HG03575 (cell line): Measurements from ENCODE around the gene AFAP1.
"Not testable (repeated sequence)": the region's sequence is repeated elsewhere in the genome, so short reads cannot be mapped to it uniquely, and the experiment has no call there.

Experiments
- ATAC-seq: cut with Tn5 transposase; IDR thresholded peaks from one replicate; pipeline ENCODE4 v1.9.1; 2021; ENCODE audit not compliant: unreplicated experiment, insufficient number of reproducible peaks, low FRiP score; ENCODE audit errors: extremely low read depth

The AFAP1 gene

DNA sequence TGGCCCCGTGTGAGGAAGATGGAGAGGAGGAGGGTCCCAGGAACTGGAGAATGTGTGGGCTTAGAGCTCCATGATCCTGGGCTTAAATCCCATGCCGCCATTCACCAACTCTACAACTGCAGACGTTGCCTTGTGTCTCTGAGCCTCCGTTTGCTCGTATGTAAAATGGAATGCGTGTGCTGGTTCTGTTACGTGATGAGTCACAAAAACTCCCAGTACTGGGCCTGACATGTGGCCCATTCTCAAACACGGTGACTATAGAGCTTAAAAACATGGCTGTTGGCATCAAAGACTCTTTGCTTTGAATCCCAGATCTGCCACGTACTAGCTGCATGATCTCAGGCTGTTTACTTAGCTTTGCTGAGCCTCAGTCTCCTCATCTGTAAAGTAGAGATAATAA is 13.0 kb upstream of the AFAP1 start:
- ATAC-seq: no peak

DNA sequence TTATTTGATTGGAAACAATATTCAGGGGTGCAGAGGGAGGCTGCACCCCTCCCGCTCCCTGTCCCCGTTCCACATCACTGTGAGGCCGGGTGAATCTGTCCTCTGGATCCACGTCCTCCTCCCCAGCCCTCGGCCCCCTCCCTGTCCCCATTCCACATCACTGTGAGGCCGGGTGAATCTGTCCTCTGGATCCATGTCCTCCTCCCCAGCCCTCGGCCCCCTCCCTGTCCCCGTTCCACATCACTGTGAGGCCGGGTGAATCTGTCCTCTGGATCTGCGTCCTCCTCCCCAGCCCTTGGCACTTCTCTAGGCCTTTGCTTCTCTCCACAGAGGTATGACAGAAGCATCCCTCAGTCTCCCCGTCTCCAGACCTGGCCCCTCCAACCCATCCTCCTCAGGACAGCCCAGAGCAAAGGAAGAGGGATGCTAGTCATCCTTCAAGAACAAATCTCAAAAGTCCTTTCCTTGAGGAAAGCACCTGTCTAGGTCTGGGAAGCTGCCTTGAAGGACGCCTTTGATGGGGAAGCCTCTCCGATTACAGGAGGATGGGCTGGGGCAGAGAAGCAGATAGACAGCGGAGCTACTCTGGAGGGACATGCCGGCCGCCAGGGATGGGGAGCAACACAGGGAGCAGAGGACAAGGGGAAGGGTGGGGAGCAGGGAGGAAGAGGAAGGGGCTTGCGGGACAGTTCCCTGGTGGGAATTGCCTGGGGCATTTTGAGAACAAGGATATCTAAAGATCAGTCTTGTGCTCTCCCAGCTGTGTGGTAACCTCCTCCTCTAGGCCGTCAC is 10.8 kb upstream of the AFAP1 start:
- ATAC-seq: no peak

DNA sequence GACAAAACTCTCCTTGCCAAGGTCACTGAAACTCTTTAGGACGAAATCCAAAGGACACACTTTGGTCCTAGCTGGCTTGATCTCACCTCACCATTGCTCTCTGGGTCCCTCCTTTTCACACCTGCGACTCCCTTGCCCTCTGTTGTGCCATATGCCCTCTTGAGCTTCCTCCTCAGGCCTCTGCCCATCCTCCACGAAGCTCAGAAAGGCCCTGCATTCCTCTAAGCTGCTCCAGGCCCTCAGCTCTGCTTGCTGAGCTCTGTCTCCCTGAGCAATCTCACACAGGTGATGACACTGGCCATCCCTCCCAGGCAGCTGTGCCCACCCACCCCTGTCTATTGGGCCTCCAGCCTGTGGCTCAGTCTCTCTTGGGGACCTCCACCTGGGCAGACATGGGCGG is 10.1 kb upstream of the AFAP1 start:
- ATAC-seq: no peak

DNA sequence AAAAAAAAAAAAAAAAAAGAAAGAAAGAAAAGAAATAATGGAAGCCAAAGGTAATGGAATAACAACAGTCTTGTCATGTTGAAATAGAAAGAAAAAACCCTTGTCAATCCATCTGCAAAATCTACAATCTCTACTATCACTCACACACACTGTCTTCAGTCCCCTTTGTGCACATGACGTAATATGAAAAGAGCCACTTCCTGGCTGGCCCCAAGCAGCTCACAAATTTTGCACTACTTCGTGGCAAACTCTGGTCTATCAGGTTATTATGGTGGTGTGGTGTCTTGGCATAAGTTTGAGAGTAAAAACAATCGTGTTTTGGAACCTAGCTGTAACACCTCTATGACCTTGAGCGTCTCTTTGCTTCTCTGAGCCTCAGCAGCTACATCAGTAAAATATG is 8.3 kb upstream of the AFAP1 start:
- no peak for ATAC-seq

DNA sequence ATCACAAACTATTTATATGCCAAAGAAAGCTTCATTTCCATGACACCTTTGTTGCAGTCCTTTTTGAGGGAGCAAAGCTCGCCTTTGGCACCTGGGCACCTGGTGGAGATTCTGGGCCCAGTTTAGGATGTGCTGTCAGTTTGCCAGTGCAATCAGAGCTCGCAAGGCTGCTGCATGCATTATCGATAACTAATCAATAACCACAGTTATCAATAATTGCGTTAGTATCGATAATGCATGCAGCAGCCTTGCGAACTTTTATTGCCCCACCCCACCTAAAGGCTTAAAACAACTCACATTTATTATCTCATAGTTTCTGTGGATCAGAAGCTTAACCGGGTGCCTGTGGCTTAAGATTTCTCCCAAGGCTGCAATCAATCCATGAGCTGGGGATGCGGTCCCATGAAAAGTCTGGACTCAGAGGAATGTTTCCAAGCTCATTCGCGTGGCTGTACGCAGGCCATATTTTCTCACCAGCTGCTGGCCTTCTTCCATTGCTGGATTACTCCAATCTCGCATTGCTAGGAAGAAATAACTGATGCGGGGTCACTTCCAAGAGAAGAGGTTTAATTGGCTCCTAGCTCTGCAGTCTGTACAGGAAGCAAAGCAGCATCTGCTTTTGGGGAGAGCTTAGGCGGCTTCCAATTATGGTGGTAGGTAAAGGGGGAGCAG is 6.2 kb upstream of the AFAP1 start:
- ATAC-seq: no peak

DNA sequence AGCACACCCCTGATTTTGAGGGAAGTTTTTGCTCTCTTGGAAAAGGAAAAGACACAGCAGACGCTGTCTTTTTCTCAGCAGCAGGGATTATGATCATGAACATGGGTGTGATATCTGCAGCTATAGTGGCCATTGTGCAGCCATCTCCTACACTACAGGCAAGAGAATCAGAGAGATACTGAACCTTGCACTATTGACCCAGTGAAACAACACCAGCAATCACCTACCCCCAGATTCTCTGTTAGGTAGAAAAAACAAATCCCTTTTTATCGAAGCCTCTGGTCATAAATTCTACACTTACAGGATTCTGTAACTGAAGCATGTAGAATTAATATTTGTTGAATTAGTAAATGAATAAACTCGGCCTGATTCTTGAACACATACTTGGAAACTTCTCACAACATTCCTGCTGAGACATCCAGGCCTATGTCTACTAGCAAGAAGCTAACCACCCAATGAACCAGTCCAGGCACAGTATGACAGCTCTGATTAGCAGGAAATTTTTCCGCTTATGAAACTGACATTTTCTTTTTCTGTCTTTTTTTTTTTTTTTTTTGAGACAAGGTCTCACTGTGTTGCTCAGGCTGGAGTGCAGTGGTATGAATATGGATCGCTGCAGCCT is 5.0 kb upstream of the AFAP1 start:
- no peak for ATAC-seq

DNA sequence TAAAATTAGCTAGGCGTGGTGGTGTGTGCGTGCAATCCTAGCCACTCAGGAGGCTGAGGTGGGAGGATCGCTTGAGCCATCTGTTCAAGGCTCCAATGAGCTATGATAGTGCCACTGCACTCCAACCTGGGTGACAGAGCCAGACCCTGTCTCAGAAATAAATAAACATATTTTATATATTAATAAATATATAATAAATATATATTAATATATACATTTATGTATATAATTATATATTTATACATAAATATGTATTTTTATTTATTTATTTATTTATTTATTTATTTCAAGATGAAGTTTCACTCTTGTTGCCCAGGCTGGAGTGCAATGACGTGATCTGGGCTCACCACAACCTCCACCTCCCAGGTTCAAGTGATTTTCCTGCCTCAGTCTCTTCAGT is 4.0 kb upstream of the AFAP1 start:
- not testable (repeated sequence) for ATAC-seq

DNA sequence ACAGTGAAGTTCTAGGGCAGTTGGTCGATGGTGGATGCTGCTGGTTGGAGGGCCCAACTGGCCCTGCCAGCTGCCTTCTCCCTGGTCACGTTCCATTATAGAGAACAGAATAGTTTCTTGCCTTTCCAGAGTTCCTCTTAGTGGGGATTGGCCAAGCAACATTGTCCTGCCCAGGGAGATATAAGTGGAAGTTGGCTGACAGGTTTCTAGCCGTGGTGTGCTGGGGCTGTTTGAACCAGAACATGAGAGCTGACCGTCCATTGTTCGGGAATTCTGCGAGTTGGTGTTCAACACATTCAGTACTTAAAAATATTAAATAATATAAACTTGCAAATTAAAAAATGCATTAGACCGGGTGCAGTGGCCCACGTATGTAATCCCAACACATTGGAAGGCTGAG is 3.5 kb upstream of the AFAP1 start:
- no peak for ATAC-seq

DNA sequence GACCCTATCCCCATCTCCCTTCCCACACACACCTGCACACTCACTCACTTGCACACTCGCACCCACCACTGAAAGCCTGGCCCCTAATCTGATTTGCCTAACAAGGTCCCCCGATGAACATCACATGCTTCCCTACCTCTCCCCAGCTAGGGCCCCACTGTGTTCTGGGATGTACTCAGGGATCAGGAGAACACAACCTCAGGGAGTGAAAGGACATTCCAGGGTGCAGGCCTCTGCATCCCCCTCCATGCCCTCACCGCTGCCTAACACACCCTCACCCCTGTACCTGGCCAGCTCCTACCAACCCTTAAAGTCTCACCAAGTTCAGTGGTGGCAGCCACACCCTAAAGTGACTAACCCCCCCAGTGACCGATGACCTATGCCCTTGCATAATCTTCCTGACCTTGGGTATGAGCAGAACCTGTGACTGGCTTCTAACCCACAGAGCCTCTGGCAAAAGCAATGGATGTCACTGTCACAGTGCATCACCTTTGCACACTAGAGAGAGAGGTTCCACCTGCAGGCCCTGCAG is 2.4 kb upstream of the AFAP1 start:
- no peak for ATAC-seq

DNA sequence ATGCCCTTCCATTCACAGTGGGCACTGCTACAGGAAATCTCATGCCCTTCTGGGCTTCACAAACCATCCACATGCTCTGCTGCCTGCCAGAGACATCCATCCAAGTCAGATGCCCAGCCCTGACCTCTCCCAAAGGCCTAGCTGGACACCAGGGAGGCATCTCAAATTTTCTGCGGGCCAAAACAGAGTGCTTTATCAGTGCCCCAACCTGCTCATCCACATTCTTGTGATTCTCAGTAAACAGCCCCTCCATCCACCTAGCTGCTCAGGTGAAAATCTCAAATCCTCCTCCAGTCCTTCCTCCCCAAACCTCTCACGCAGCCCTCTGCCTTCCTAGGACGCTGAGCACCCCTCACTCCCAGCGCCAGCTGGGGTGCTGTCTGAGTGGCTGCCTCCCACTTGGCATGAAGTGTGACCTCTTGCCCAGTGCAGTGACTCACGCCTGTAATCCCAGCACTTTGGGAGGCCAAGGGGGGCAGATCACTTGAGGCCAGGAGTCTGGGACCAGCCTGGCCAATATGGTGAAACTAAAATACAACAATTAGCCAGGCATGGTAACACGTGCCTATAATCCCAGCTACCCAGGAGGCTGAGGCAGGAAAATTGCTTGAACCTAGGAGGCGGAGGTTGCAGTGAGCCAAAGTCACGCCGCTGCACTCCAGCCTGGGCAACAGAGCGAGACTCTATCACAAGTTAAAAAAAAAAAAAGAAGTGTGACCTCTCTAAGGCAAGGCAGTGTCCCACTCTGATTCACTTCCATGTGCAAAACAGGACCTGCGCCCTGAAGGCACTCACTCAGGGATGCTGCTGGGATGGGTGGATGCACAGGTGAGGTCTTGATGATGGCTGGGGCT is 1.7 kb upstream of the AFAP1 start:
- ATAC-seq: no peak

DNA sequence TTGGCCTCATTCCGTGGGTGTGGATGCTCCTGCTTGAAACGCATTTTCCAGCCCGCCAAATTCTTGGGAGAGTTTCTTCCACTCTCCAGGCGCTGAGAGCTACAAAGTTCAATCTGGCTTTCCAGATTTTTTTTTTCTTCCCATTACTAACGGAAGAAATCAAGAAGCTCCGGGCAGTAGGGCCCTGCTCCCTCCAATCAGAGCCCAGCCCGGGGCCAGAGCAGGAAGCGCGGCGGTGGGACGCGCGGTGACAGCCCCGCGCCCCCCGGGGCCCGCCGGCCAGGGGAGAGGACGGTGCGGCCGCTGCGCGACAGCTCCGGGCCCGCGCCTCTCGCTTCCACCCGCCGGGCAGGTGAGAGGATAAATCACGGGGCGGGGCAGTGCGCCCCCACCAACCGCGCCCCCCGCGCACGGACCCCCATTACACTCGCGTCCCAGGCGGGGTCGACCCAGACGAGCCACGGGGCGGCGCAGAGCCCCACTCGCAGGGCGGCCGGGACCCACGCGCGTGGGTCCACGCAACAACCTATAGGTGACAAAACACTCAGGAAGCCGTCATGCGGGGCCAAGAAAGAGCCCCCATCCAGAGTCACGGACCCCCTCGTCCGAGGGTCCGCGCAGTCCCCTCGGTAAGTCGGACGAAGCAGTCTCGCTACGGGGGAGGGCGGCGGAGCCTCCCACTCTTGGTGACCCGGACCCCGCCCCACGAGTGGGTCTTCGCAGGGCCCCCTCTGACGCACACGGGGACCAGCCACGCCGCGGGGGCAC is 868 bp downstream of the AFAP1 start:
- ATAC-seq: no peak

DNA sequence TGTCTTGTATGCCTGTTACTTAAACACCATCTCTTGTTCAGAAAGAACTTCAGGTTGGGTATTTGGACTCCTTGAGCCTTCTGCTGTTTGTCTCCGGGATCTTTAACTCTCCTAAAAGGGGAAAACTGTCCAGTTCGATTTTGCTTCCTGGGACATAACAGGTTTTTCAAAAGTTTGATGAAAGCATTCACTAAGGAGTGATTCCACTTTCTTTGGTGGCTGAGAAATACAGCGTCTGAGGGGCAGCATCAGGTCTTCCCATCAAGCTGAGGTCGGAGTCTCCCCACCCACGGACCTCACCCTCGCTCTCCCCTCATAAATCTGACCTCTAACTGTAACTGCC is 1.4 kb downstream of the AFAP1 start:
- no peak for ATAC-seq

DNA sequence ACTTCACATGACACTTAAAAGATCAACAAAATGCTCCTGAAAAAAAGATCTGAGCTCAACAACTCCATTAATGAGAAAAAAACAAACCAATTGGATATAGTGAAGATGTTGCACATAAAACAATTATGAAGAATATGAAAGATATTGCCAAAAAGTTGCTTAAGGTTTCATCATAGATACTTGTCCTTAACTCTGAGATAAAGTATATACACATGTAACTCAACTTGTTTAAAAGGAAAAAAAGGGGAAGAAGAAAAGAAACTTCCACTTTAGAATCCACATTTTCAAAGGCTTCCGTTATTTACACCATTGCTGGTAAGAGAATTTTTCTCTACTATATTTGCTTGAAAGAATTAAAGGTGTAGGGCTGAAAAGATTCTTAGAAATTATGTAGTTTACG is 2.7 kb downstream of the AFAP1 start:
- no peak for ATAC-seq

DNA sequence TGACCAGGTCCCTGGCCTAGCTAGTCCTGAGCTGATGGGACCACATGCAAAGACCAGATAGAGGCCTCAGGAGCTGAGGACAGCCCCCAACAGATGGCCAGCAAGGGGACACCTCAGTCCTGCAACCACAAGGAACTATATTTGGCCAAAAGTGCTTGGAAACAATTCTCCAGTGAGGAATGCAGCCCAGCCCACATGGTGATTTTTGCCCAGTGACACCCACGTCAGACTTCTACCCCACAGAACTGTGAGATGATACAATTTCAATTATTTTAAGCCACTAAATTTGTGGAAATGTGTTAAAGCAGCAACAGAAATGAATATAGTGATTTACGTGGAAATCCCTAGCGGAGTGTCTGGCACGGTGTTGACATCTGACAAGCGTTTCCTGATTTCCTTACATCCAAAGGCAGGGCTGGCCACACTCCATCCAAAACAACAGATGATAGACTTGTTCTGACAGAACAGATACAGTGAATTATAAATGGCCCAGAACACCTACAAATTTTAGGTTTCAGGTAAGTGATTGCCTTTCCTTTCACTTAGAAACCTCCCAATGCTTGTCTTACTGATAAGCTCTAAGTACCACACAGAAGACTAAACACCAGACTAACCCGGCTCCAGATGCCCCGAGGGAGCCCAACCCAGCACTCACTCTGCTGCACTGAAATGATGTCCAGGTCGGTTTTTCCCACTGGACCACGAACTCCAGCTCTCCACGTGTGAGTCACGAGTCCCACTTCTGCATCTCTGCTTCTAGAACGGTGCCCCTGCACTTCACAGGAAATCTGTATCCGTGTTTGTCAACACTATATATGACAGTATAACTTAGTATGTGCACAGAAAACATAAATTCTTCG is 5.8 kb downstream of the AFAP1 start:
- ATAC-seq: no peak

DNA sequence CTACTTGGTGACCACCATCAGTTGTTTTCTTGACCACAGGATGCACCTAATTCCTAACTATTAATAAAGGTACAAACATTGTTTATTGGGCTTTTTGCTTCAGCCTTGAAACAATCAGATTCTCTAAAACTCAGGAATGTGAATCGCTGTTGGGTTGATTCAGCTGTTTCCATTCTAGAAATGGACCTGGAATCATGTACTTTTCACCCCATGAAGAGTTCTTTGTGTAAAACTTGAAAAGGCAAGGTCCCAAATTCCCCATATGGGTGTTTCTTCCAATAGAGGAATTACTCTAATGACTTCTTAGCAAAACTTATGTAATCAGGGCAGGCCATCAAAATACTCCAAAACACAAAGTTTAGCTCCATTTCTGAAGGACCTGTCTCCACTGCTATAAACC is 7.4 kb downstream of the AFAP1 start:
- no peak for ATAC-seq

DNA sequence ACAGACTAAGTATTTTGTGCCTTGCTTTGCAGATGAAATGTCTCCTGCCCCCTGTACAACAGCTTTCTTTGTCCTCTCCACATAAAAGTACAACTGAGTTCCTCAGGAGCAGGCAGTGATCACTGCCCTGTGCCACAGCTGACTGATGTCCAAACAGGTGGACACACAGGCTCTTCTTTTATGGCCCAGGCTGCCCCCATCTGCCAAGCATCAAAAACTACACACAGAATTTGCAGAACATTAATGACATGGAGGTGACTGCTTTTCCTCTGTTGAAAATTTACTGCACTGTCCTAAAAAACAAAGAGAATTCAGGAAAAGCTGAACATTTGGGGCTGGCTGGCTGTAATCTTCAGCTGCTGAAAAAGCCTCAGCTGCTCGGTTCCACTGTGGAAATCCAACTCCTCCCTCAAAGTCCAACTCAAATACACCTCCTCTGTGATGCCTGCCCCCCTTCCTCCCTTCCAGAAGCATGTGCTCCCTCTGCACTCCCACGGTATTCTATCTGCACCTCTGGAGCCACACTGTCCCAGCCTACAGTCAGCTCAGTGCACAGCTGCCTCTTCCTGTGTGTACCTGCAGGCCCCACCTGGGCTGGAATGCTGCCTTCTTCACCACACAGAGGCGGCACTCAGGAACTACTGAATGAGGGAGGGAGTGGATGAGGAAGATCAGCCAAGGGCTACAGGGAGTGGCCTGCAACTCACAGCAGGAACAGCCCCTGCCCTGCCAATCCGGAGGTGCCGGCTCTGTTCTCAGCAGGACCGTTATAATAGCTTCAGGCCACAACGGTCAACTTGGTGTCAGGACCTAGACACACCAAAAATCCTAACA is 10.3 kb downstream of the AFAP1 start:
- no peak for ATAC-seq

DNA sequence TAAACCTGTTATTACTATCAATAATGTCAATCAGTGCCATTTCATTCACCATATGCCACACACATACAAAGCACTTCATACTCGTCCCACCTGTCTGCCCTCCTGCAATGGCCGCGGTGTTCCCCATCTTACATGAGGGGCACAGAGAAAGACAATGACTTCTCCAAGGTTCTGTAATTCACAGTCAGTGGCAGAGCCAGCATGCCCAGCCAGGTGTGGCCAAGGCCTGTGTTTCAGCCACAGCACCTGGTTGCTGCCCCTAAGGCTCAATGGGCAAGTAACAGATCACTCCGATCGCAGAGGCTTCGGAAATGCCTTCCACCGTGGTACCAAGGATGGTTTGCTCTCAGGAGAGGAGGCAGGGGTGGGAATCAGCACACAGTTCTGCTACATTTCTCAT is 10.9 kb downstream of the AFAP1 start:
- no peak for ATAC-seq
